Measurements from ENCODE around the gene BMF.
A peak's percentile ranks its signal among the peaks of the same experiment; 100 is the strongest.

BMF gene

GRCh38 chr15:40095371-40096093 lies 13.1 kb downstream of the BMF start:
- Histone ChIP-seq H3K27me3 (ENCODE audit: insufficient read depth, low read length) (no peaks in the 10 kb centered on the region), H2AFZ (ENCODE audit: low read depth, low read length) (no peak overlapping the region), H3K4me3 (ENCODE audit: low read length) (no peak overlapping the region), H3K9me3 (ENCODE audit: low read length) (no peaks in the 10 kb centered on the region), H3K4me1 (ENCODE audit: insufficient read depth, low read length) (peaks cover 51% of the 10 kb centered on the region), H3K36me3 (ENCODE audit: insufficient read depth, low read length) (no peaks in the 10 kb centered on the region)

- no peak overlapping the region for H2AFZ ChIP-seq (ENCODE audit: low read depth, low read length)
- no peaks in the 10 kb centered on the region for H3K27me3 ChIP-seq (ENCODE audit: insufficient read depth, low read length)
- H3K4me1 ChIP-seq (ENCODE audit: insufficient read depth, low read length): peaks cover 62% of the 10 kb centered on the region
Observed at GRCh38 chr15:40094156-40094555, 14.5 kb downstream of the BMF start.

GRCh38 chr15:40092979-40093869 lies 15.5 kb downstream of the BMF start:
- Histone ChIP-seq H2AFZ (ENCODE audit: low read depth, low read length) (no peak overlapping the region), H3K4me3 (ENCODE audit: low read length) (no peak overlapping the region), H3K27me3 (ENCODE audit: insufficient read depth, low read length) (no peaks in the 10 kb centered on the region), H3K36me3 (ENCODE audit: insufficient read depth, low read length) (peaks cover 2% of the 10 kb centered on the region), H3K4me1 (ENCODE audit: insufficient read depth, low read length) (peaks cover 62% of the 10 kb centered on the region), H3K9me3 (ENCODE audit: low read length) (no peaks in the 10 kb centered on the region)

More at GRCh38 chr15:40094156-40094555, 14.5 kb downstream of the BMF start:
- Histone ChIP-seq H3K9me3 (ENCODE audit: low read length) (no peaks in the 10 kb centered on the region), H3K36me3 (ENCODE audit: insufficient read depth, low read length) (peaks cover 2% of the 10 kb centered on the region), H3K4me3 (ENCODE audit: low read length) (no peak overlapping the region)

- Histone ChIP-seq H3K4me1 (ENCODE audit: insufficient read depth, low read length) (peaks cover 64% of the 10 kb centered on the region), H3K4me3 (ENCODE audit: low read length) (peak overlapping the region; percentile 13), H3K36me3 (ENCODE audit: insufficient read depth, low read length) (peaks cover 2% of the 10 kb centered on the region)
Observed at GRCh38 chr15:40092256-40092978, 16.3 kb downstream of the BMF start.

GRCh38 chr15:40091861-40092255 lies 16.8 kb downstream of the BMF start:
- Histone ChIP-seq H3K27me3 (ENCODE audit: insufficient read depth, low read length) (no peaks in the 10 kb centered on the region), H3K4me3 (ENCODE audit: low read length) (peak overlapping the region; percentile 13), H3K4me1 (ENCODE audit: insufficient read depth, low read length) (peaks cover 69% of the 10 kb centered on the region), H3K9me3 (ENCODE audit: low read length) (no peaks in the 10 kb centered on the region), H3K36me3 (ENCODE audit: insufficient read depth, low read length) (peaks cover 2% of the 10 kb centered on the region), H2AFZ (ENCODE audit: low read depth, low read length) (no peak overlapping the region)

More at GRCh38 chr15:40092256-40092978, 16.3 kb downstream of the BMF start:
- Histone ChIP-seq H3K9me3 (ENCODE audit: low read length) (no peaks in the 10 kb centered on the region), H3K27me3 (ENCODE audit: insufficient read depth, low read length) (no peaks in the 10 kb centered on the region), H2AFZ (ENCODE audit: low read depth, low read length) (no peak overlapping the region)

- peaks cover 67% of the 10 kb centered on the region for H3K4me1 ChIP-seq (ENCODE audit: insufficient read depth, low read length)
- no peak overlapping the region for H2AFZ ChIP-seq (ENCODE audit: low read depth, low read length)
- H3K36me3 ChIP-seq (ENCODE audit: insufficient read depth, low read length): peaks cover 2% of the 10 kb centered on the region
- H3K27me3 ChIP-seq (ENCODE audit: insufficient read depth, low read length): no peaks in the 10 kb centered on the region
- no peaks in the 10 kb centered on the region for H3K9me3 ChIP-seq (ENCODE audit: low read length)
- no peak overlapping the region for H3K4me3 ChIP-seq (ENCODE audit: low read length)
Observed at GRCh38 chr15:40090774-40091455, 17.8 kb downstream of the BMF start.

DNA sequence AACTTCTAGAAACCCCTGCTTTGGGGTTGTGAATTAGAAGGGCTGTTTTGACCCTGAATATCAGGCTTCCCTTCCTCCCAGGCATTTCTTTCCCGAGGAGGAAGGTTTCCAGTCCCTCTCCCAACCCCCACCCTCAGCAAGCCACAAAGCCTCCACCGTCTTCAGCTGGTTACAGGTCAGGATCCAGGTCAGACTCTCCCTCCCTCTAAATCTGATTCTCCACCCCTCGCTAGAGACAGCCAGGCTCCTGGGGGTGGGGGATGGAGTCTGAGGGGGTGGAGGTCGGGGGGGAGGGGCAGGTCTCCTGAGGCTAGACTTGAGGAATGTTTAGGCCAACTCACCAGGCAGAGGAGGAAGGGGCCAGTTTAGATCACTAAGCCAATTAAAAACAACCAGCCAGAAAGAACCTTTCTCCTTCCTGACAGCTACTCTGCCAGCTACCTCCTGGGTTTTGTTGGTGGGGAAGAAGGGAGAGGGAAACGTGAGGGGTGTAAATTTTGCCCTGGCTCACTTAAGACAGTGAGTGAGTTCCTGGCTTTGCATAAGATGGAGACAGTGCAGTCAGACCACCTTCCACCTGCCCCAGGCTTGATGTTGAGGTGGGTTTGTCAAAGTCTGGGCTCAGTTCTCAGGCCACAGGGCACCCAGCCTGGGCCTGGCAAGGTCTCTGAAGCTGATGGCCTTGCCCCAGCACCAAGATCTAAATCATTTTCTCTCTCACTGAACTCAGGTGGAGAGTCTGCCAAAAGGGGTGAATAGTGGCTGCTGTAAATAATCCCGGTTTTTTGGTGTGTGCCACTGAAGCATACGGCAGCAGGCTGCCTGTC lies 19.5 kb downstream of the BMF start:
- Histone ChIP-seq H3K4me1 (ENCODE audit: insufficient read depth, low read length) (peaks cover 67% of the 10 kb centered on the region), H3K27me3 (ENCODE audit: insufficient read depth, low read length) (no peaks in the 10 kb centered on the region), H2AFZ (ENCODE audit: low read depth, low read length) (no peak overlapping the region), H3K36me3 (ENCODE audit: insufficient read depth, low read length) (peaks cover 2% of the 10 kb centered on the region), H3K9me3 (ENCODE audit: low read length) (no peaks in the 10 kb centered on the region), H3K4me3 (ENCODE audit: low read length) (no peak overlapping the region)

DNA sequence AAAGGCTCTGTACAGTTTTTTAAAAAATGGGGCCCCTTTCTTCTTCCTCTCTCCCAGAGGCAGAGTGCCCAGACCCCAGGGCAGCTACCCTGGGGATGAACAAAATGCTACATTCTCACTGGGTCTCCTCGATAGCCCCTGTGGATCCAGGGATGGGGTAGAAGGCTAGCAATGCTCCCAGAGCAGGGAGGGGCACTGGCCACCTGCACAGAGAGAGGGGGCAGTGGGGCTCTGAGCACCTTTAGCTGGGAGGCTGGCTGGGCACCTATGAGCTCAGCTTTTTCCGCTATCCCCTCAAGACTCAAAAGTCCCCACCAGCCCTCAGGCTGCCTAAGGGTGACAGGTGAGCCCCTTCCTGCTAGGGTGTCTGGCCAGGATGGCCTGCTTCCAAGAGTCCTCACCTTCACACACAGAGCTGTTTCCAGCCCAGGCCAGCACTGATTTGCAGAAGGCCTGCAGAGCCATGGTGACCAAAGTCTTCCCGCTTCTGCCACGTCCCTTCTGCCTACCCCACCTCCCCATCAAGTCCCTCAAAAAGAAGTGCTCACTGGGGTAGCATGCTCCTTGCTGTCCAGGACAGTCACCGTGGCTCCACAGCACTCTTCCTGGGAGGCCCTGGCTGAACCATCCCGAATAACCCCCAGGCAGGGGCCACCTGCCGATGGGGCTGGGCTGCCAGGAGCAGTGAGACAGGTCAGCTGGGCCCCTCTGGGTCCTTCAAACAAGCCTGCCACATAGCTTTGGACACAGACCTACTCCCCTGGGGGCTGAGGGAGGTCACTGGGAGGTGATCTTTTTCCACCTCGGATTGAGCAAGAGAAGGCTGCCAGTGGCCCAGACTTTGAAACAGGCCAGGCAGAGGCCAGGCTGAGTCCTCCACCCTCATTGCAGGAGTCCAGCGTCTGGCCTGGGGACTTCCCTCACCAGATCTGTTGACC lies 20.4 kb downstream of the BMF start:
- Histone ChIP-seq H3K9me3 (ENCODE audit: low read length) (no peaks in the 10 kb centered on the region), H3K36me3 (ENCODE audit: insufficient read depth, low read length) (peaks cover 2% of the 10 kb centered on the region), H3K4me3 (ENCODE audit: low read length) (no peak overlapping the region), H3K4me1 (ENCODE audit: insufficient read depth, low read length) (peaks cover 61% of the 10 kb centered on the region), H3K27me3 (ENCODE audit: insufficient read depth, low read length) (no peaks in the 10 kb centered on the region), H2AFZ (ENCODE audit: low read depth, low read length) (no peak overlapping the region)

GRCh38 chr15:40087068-40087810 lies 21.4 kb downstream of the BMF start:
- H3K27me3 ChIP-seq (ENCODE audit: insufficient read depth, low read length): no peaks in the 10 kb centered on the region
- H3K9me3 ChIP-seq (ENCODE audit: low read length): no peaks in the 10 kb centered on the region
- H2AFZ ChIP-seq (ENCODE audit: low read depth, low read length): no peak overlapping the region
- H3K4me1 ChIP-seq (ENCODE audit: insufficient read depth, low read length): peaks cover 55% of the 10 kb centered on the region
- H3K4me3 ChIP-seq (ENCODE audit: low read length): no peak overlapping the region
- peaks cover 2% of the 10 kb centered on the region for H3K36me3 ChIP-seq (ENCODE audit: insufficient read depth, low read length)

- Histone ChIP-seq H3K4me1 (ENCODE audit: insufficient read depth, low read length) (peaks cover 54% of the 10 kb centered on the region), H3K4me3 (ENCODE audit: low read length) (no peak overlapping the region), H3K27me3 (ENCODE audit: insufficient read depth, low read length) (no peaks in the 10 kb centered on the region), H3K9me3 (ENCODE audit: low read length) (no peaks in the 10 kb centered on the region), H3K36me3 (ENCODE audit: insufficient read depth, low read length) (peaks cover 2% of the 10 kb centered on the region), H2AFZ (ENCODE audit: low read depth, low read length) (no peak overlapping the region)
Observed at GRCh38 chr15:40085266-40085665, 23.4 kb downstream of the BMF start.

- Histone ChIP-seq H3K9me3 (ENCODE audit: low read length) (no peaks in the 10 kb centered on the region), H3K27me3 (ENCODE audit: insufficient read depth, low read length) (no peaks in the 10 kb centered on the region), H3K36me3 (ENCODE audit: insufficient read depth, low read length) (no peaks in the 10 kb centered on the region), H3K4me3 (ENCODE audit: low read length) (no peak overlapping the region), H3K4me1 (ENCODE audit: insufficient read depth, low read length) (peaks cover 48% of the 10 kb centered on the region), H2AFZ (ENCODE audit: low read depth, low read length) (no peak overlapping the region)
Observed at GRCh38 chr15:40084650-40085049, 24.0 kb downstream of the BMF start.
